Liver (tissue), 3 donors: Measurements from ENCODE around the gene MAPKAPK2.

Experiments
- CTCF ChIP-seq: fragments of 150-350 bp; IDR thresholded peaks from 2 replicates; pipeline ENCODE4 v1.5.1; 2017; ENCODE audit warnings: improper control_type of control experiment, low read depth, low read length; ENCODE audit not compliant: missing input control
- GABPA ChIP-seq, 2 donors: IDR thresholded peaks in 1 of 2; conservative IDR thresholded peaks in 1 of 2; 2 replicates each; pipeline ENCODE4 v1.6.1; 2016; ENCODE audit warnings: antibody characterized with exemption in 2 of 2, mild to moderate bottlenecking in 1 of 2, moderate library complexity in 1 of 2
- MAX ChIP-seq: IDR thresholded peaks from 2 replicates; pipeline ENCODE4 v1.6.1; 2016; ENCODE audit warnings: antibody characterized with exemption
- RAD21 ChIP-seq, 2 donors: IDR thresholded peaks; 2 replicates each; pipeline ENCODE4 v1.6.1; 2016; ENCODE audit warnings: antibody characterized with exemption in 2 of 2, mild to moderate bottlenecking in 2 of 2
- YY1 ChIP-seq: IDR thresholded peaks from 2 replicates; pipeline ENCODE4 v1.6.1; 2016; ENCODE audit warnings: antibody characterized with exemption, mild to moderate bottlenecking
- donor health status: healthy.
- donor health status: healthy.

DNA sequence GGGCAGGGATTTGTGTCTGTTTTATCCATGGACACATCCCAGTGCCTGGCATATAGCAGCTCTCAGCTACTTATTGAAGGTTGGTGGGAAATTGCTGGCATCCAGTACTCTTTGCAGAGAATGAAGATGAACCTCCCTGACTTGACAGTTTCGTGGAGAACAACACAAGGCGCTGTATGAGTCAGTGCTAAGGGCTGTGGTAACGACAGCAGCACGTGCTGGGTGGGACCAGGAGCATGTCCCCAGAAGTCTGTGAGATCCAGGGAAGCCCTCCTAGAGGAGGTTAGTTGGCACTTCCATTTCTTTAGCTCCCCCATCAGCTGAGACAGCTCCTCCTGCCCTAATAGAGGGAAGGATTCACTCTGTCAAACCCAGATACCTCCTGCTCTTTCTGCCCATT lies 60.0 kb downstream of the MAPKAPK2 start:
- no peak for TF ChIP-seq CTCF
- no peak for TF ChIP-seq RAD21 (IDR thresholded peaks at IDR 0.05)
- no peak for TF ChIP-seq GABPA (IDR thresholded peaks at IDR 0.05 in 1 of 2, conservative IDR thresholded peaks at IDR 0.05 in 1 of 2)
- no peak for TF ChIP-seq MAX
- TF ChIP-seq YY1, result no peak
